ENCODE results near the gene ANKS1B. TPM values are rescaled to one million over a fixed set of nuclear protein-coding genes. Genes with fewer than 3 reads are reported as not detected.
A peak's percentile ranks its signal among the peaks of the same experiment; 100 is the strongest.

The ANKS1B gene
- total RNA-seq, 1 experiment from 2014 or later = 18.8 TPM

DNA sequence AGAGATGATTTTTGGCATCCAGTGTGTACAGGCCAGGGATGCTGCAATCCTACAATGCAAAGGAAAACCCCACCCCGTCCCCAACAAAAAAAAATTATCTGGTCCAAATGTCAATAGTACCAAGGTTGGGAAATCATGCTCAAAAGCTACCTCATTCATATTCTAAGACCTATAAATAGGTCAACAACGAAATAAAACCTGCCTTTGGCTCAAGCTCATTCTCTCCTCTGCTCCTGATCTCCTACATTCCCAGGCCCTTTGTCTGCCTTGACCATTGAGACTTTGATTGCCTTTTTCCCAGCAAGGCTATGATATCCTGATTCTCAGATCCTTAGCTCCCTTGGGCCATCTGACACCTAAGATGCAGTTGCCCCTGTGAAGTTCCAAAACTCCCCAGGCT, 30.0 kb downstream of the ANKS1B start:
- no peak overlapping the region for H3K27ac Mint-ChIP-seq (ENCODE audit: low read depth, unreplicated experiment)
- H3K4me3 Mint-ChIP-seq (ENCODE audit: unreplicated experiment) = no peak overlapping the region
- TF ChIP-seq, protein P1, sequence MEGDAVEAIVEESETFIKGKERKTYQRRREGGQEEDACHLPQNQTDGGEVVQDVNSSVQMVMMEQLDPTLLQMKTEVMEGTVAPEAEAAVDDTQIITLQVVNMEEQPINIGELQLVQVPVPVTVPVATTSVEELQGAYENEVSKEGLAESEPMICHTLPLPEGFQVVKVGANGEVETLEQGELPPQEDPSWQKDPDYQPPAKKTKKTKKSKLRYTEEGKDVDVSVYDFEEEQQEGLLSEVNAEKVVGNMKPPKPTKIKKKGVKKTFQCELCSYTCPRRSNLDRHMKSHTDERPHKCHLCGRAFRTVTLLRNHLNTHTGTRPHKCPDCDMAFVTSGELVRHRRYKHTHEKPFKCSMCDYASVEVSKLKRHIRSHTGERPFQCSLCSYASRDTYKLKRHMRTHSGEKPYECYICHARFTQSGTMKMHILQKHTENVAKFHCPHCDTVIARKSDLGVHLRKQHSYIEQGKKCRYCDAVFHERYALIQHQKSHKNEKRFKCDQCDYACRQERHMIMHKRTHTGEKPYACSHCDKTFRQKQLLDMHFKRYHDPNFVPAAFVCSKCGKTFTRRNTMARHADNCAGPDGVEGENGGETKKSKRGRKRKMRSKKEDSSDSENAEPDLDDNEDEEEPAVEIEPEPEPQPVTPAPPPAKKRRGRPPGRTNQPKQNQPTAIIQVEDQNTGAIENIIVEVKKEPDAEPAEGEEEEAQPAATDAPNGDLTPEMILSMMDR (IDR thresholded peaks at IDR 0.05; ENCODE audit: unreplicated experiment) = no peak
- intact Hi-C loops (cut with micrococcal nuclease) = loop anchor here (5.0 kb wide), 1 partner anchor 37 kb away; no protein-coding TSS in a partner anchor
- ChIA-PET CTCF (no interaction called here), POLR2A (interaction anchor here (1.2 to 1.3 kb wide), 2 partner anchors 17 to 36 kb away, joined by 3 read pairs; no protein-coding TSS in a partner anchor)
- no peaks in the 10 kb centered on the region for H3K36me3 Mint-ChIP-seq (ENCODE audit: insufficient read depth, unreplicated experiment)
- peak; percentile 86 for DNase-seq (ENCODE audit: unreplicated experiment)
- no peaks in the 10 kb centered on the region for H3K9me3 Mint-ChIP-seq (ENCODE audit: unreplicated experiment)
- no TSS peak for BruUV-seq (replicated peaks)
- H3K27me3 Mint-ChIP-seq (ENCODE audit: insufficient read depth, unreplicated experiment) = no peaks in the 10 kb centered on the region
- H3K4me1 Mint-ChIP-seq (ENCODE audit: insufficient read depth, unreplicated experiment) = peaks cover 25% of the 10 kb centered on the region

DNA sequence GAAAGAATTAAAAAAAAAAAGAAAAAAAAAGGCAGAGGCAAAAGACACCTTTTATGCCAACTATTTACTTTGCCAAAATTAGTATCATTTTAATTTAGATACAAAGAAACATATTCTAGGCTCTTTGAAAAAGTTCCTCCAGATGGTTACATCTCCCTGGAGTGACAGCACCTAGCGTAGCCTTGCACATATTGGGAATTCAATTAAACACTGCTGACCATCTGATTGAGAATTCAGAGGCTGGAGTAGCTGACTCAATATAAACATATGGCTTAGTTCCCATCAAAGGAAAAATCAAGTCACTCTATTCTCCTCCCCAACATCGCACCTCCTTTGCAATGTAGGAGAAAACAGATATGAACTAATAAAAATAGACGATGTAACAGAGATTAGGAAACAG, 36.4 kb downstream of the ANKS1B start:
- POLR2A ChIA-PET = no interaction called here
- no peaks in the 10 kb centered on the region for H3K9me3 Mint-ChIP-seq (ENCODE audit: unreplicated experiment)
- no peaks in the 10 kb centered on the region for H3K36me3 Mint-ChIP-seq (ENCODE audit: insufficient read depth, unreplicated experiment)
- H3K27ac Mint-ChIP-seq (ENCODE audit: low read depth, unreplicated experiment) = no peak overlapping the region
- CTCF ChIA-PET = no interaction called here
- no peak for DNase-seq (ENCODE audit: unreplicated experiment)
- peaks cover 10% of the 10 kb centered on the region for H3K4me1 Mint-ChIP-seq (ENCODE audit: insufficient read depth, unreplicated experiment)
- no peak overlapping the region for H3K4me3 Mint-ChIP-seq (ENCODE audit: unreplicated experiment)
- H3K27me3 Mint-ChIP-seq (ENCODE audit: insufficient read depth, unreplicated experiment) = no peaks in the 10 kb centered on the region
- intact Hi-C loops (cut with micrococcal nuclease) = no loop called here
- TF ChIP-seq, protein P1 (IDR thresholded peaks at IDR 0.05; ENCODE audit: unreplicated experiment) = no peak
- BruUV-seq (replicated peaks) = no TSS peak

DNA sequence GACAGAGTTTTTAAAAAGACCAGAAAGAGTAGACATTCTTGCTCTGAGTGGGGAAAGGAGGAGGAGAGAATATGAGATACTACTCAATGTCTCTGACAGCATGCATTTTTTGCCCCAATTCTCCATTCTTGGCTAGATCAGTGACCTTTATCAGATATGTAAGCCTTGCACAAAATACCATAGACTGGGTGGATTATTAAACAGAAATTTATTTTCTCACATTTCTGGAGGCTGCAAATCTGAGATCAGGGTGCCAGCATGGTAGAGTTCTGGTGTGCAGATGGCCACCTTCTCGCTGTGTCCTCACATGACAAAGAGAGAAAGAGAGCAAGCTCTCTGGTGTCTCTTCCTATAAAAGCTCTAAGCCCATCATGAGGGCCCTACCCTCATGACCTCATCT, 38.6 kb downstream of the ANKS1B start:
- H3K27ac Mint-ChIP-seq (ENCODE audit: low read depth, unreplicated experiment) = no peak overlapping the region
- BruUV-seq (replicated peaks) = no TSS peak
- no peaks in the 10 kb centered on the region for H3K9me3 Mint-ChIP-seq (ENCODE audit: unreplicated experiment)
- DNase-seq (ENCODE audit: unreplicated experiment) = no peak
- peaks cover 5% of the 10 kb centered on the region for H3K4me1 Mint-ChIP-seq (ENCODE audit: insufficient read depth, unreplicated experiment)
- no peaks in the 10 kb centered on the region for H3K27me3 Mint-ChIP-seq (ENCODE audit: insufficient read depth, unreplicated experiment)
- TF ChIP-seq, protein P1 (IDR thresholded peaks at IDR 0.05; ENCODE audit: unreplicated experiment) = no peak
- no peak overlapping the region for H3K4me3 Mint-ChIP-seq (ENCODE audit: unreplicated experiment)
- H3K36me3 Mint-ChIP-seq (ENCODE audit: insufficient read depth, unreplicated experiment) = no peaks in the 10 kb centered on the region
- CTCF ChIA-PET = interaction anchor here (0.8 kb wide), 1 partner anchor 21 kb away, joined by 5 read pairs; no protein-coding TSS in a partner anchor
- intact Hi-C loops (cut with micrococcal nuclease) = no loop called here
- POLR2A ChIA-PET = no interaction called here

GRCh38 chr12:99935608-99936007, 49.1 kb downstream of the ANKS1B start:
- DNase-seq (ENCODE audit: unreplicated experiment) = no peak
- TF ChIP-seq, protein P1 (IDR thresholded peaks at IDR 0.05; ENCODE audit: unreplicated experiment) = no peak
- H3K27ac Mint-ChIP-seq (ENCODE audit: low read depth, unreplicated experiment) = no peak overlapping the region
- H3K36me3 Mint-ChIP-seq (ENCODE audit: insufficient read depth, unreplicated experiment) = no peaks in the 10 kb centered on the region
- ChIA-PET CTCF (interaction anchor here (0.5 kb wide), 1 partner anchor 11 kb away, joined by 3 read pairs; no protein-coding TSS in a partner anchor), POLR2A (no interaction called here)
- no peaks in the 10 kb centered on the region for H3K9me3 Mint-ChIP-seq (ENCODE audit: unreplicated experiment)
- intact Hi-C loops (cut with micrococcal nuclease) = no loop called here
- no peaks in the 10 kb centered on the region for H3K27me3 Mint-ChIP-seq (ENCODE audit: insufficient read depth, unreplicated experiment)
- no peaks in the 10 kb centered on the region for H3K4me1 Mint-ChIP-seq (ENCODE audit: insufficient read depth, unreplicated experiment)
- H3K4me3 Mint-ChIP-seq (ENCODE audit: unreplicated experiment) = no peak overlapping the region
- no TSS peak for BruUV-seq (replicated peaks)

Data from MCF 10A (cell line).